ENCODE results near the gene KRT40.

KRT40 gene

GRCh38 chr17:40995116-40995515 lies 11.0 kb upstream of the KRT40 start:
- FAIRE-seq: no peak
- no peak for DNase-seq (ENCODE audit: insufficient read length)
- TF ChIP-seq TAF1 (IDR thresholded peaks at IDR 0.05; ENCODE audit: borderline replicate concordance, low read depth, low read length) (no peak), POLR2AphosphoS5 (IDR thresholded peaks at IDR 0.05; ENCODE audit: low read depth, low read length) (no peak), POLR2A (IDR thresholded peaks at IDR 0.05; ENCODE audit: low read depth, low read length) (no peak)

DNA sequence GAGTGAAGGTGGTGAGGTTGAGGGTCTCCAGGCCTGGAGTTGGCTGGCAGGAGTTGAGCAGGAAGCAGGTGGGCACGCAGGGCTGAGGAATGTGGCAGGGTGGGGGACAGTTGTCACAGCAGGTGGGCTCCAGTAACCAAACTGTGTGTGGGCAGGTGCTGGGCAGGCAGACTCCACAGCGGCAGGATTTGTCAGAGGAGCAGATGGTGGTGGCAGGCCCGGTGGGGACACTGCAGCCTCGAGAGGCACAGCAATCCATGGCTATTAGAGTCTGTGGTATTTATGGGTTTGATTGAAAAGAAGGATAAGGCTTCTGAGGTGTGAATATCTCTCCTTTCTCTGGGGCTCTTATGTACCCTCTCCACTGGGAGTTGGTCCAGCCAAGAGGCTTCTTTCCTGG lies 9.7 kb upstream of the KRT40 start, which contains the start of gene KRTAP3-3:
KRTAP3-3 (minus strand) TSS at position 326 of the 400 bp plus-strand sequence; CDS start at position 259, 67 bp downstream.
- DNase-seq (ENCODE audit: insufficient read length) (no peak), FAIRE-seq (no peak)
- TF ChIP-seq TAF1 (IDR thresholded peaks at IDR 0.05; ENCODE audit: borderline replicate concordance, low read depth, low read length): no peak
- TF ChIP-seq POLR2A (IDR thresholded peaks at IDR 0.05; ENCODE audit: low read depth, low read length): no peak
- no peak for TF ChIP-seq POLR2AphosphoS5 (IDR thresholded peaks at IDR 0.05; ENCODE audit: low read depth, low read length)

DNA sequence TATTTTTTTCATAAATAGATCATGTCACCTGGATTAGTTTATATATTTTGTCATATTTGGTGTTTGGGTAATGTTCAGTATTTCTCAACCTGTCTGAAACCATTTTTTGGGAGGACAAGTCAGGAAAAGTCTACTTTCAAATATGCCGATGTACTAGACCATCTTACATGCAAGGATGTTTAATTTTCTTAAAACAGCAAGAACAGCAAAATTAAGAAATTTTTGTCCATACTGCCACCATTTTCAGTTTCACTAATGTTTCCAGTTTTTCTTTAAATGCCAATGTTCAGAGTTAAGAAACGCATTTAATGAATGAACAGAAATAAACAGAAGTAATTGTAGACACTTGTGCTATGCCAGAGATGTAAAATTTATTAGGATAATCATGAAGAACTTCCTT lies 9.0 kb upstream of the KRT40 start:
- DNase-seq (ENCODE audit: insufficient read length) (no peak), FAIRE-seq (no peak)
- TF ChIP-seq POLR2AphosphoS5 (IDR thresholded peaks at IDR 0.05; ENCODE audit: low read depth, low read length) (no peak), TAF1 (IDR thresholded peaks at IDR 0.05; ENCODE audit: borderline replicate concordance, low read depth, low read length) (no peak), POLR2A (IDR thresholded peaks at IDR 0.05; ENCODE audit: low read depth, low read length) (no peak)

- FAIRE-seq: no peak
- DNase-seq (ENCODE audit: insufficient read length): no peak
- TF ChIP-seq POLR2AphosphoS5 (IDR thresholded peaks at IDR 0.05; ENCODE audit: low read depth, low read length) (no peak), POLR2A (IDR thresholded peaks at IDR 0.05; ENCODE audit: low read depth, low read length) (no peak), TAF1 (IDR thresholded peaks at IDR 0.05; ENCODE audit: borderline replicate concordance, low read depth, low read length) (no peak)
These were observed 8.5 kb upstream of the KRT40 start for GRCh38 chr17:40992666-40993065.

DNA sequence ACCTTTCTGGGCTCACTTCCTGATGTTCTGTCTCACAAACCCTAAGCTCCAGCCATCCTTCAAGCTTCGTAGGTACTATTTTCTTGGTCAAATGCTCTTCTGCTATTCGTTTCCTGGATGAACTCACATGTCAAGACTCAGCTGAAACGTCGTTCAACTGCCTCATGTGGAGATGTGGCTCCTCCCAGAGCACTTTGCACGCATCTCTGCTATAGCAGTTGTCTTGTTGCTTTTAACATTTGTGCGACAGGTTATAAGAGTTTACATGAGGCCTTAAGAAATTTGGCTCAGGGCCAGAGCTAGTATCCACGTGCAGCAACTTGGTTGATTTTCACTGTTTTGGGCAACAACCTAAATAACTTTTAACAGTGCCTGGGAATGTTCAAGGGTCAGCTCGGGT lies 2.8 kb upstream of the KRT40 start:
- FAIRE-seq: no peak
- no peak for TF ChIP-seq TAF1 (IDR thresholded peaks at IDR 0.05; ENCODE audit: borderline replicate concordance, low read depth, low read length)
- no peak for TF ChIP-seq POLR2AphosphoS5 (IDR thresholded peaks at IDR 0.05; ENCODE audit: low read depth, low read length)
- no peak for TF ChIP-seq POLR2A (IDR thresholded peaks at IDR 0.05; ENCODE audit: low read depth, low read length)

DNA sequence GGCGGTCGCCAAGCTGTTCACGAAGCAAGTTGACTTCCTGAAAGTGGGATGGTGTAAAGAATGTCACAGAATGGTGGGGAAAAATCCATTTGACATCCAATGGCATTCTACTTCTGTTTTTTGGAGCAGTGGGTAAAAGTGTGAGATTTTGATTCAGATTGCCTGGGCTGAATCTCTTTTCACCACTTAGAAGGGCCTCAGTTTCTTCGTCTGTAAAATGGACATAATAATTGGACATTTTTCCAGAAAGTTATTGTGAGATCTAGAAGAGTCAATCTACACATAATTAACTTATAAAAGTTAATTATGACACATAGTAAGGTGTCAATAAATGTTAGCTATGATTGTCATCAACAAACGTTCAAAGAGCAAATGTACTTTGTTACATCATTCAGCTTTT lies 3.0 kb downstream of the KRT40 start:
- DNase-seq (ENCODE audit: insufficient read length) (no peak), FAIRE-seq (no peak)
- no peak for TF ChIP-seq TAF1 (IDR thresholded peaks at IDR 0.05; ENCODE audit: borderline replicate concordance, low read depth, low read length)
- no peak for TF ChIP-seq POLR2AphosphoS5 (IDR thresholded peaks at IDR 0.05; ENCODE audit: low read depth, low read length)
- no peak for TF ChIP-seq POLR2A (IDR thresholded peaks at IDR 0.05; ENCODE audit: low read depth, low read length)

More for the DNA sequence above, 2.8 kb upstream of the KRT40 start:
- DNase-seq (ENCODE audit: insufficient read length): no peak

DNA sequence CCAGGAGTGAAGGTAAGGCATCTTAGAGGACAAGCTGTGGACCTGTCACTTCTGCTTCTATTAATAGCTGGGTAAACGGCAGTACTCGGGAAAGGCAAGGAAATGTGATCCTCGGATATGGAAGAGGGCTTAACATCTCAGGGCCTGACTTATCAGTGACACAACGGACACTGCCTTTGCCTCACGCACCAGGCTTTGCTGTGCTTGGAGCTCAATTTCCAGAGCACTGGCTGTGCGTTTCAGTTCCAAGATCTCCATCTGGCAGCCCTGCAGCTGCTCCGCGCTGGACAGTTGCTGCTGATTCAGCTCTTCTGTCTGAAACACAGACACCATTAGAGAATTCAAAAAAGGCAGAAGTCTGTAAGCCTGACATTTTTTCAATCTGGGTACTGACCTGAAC lies 3.5 kb downstream of the KRT40 start:
- DNase-seq (ENCODE audit: insufficient read length) (no peak), FAIRE-seq (no peak)
- no peak for TF ChIP-seq POLR2A (IDR thresholded peaks at IDR 0.05; ENCODE audit: low read depth, low read length)
- TF ChIP-seq POLR2AphosphoS5 (IDR thresholded peaks at IDR 0.05; ENCODE audit: low read depth, low read length): no peak
- no peak for TF ChIP-seq TAF1 (IDR thresholded peaks at IDR 0.05; ENCODE audit: borderline replicate concordance, low read depth, low read length)

DNA sequence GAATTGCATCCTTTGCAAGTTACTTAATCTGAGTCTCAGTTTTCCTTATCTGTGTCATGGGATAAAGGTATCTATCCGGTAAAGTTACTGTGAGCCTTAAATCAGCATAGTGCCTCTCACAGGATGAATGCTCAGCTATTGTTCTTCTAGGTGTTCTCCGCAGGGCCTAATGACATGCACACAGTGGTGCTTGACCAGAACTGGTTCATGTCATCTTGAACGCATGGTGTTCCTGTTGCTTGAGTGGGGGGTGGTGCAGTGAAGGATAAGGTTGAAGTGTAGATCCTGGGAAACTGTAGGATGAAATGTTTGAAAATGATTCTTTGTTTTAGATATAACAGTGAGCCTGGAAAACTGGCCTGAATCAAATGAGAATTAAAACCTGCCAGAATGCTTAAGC lies 4.0 kb downstream of the KRT40 start:
- FAIRE-seq (no peak), DNase-seq (ENCODE audit: insufficient read length) (no peak)
- no peak for TF ChIP-seq TAF1 (IDR thresholded peaks at IDR 0.05; ENCODE audit: borderline replicate concordance, low read depth, low read length)
- no peak for TF ChIP-seq POLR2A (IDR thresholded peaks at IDR 0.05; ENCODE audit: low read depth, low read length)
- TF ChIP-seq POLR2AphosphoS5 (IDR thresholded peaks at IDR 0.05; ENCODE audit: low read depth, low read length): no peak

DNA sequence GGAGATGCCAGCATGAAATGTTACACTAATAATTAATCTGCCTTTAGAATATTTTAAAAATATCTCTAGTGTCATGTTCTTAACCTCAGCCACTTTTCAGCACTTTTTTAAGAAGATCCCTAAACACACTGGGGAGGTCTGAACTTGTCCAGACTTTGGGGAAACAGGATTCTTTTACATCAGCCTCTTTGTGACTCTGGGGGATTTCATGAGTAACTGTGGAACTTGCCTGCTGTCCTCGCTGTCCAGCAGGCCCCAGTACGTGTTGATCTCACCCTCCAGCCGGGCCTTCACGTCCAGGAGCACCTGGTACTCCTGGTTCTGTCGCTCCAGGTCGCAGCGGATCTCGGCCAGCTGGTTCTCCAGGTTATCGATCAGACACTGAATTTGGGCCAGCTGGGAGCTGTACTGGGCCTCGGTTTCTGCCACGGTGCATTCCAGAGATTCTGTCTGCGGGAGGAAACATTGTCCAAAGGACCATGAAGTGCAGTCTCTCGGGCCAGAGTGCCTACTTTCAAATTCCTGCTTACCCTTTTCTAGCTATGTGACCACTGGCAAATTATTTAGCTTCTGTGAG lies 5.5 kb downstream of the KRT40 start:
- TF ChIP-seq POLR2AphosphoS5 (IDR thresholded peaks at IDR 0.05; ENCODE audit: low read depth, low read length): no peak
- no peak for TF ChIP-seq TAF1 (IDR thresholded peaks at IDR 0.05; ENCODE audit: borderline replicate concordance, low read depth, low read length)
- no peak for TF ChIP-seq POLR2A (IDR thresholded peaks at IDR 0.05; ENCODE audit: low read depth, low read length)
- DNase-seq (ENCODE audit: insufficient read length): no peak
- FAIRE-seq: no peak

GRCh38 chr17:40975516-40975915 lies 8.6 kb downstream of the KRT40 start:
- no peak for TF ChIP-seq POLR2AphosphoS5 (IDR thresholded peaks at IDR 0.05; ENCODE audit: low read depth, low read length)
- TF ChIP-seq TAF1 (IDR thresholded peaks at IDR 0.05; ENCODE audit: borderline replicate concordance, low read depth, low read length): no peak
- no peak for TF ChIP-seq POLR2A (IDR thresholded peaks at IDR 0.05; ENCODE audit: low read depth, low read length)
- FAIRE-seq: no peak
- DNase-seq (ENCODE audit: insufficient read length): no peak

GRCh38 chr17:40974366-40974765 lies 9.8 kb downstream of the KRT40 start:
- FAIRE-seq (no peak), DNase-seq (ENCODE audit: insufficient read length) (no peak)
- TF ChIP-seq POLR2AphosphoS5 (IDR thresholded peaks at IDR 0.05; ENCODE audit: low read depth, low read length) (no peak), POLR2A (IDR thresholded peaks at IDR 0.05; ENCODE audit: low read depth, low read length) (no peak), TAF1 (IDR thresholded peaks at IDR 0.05; ENCODE audit: borderline replicate concordance, low read depth, low read length) (no peak)

- DNase-seq (ENCODE audit: insufficient read length) (no peak), FAIRE-seq (no peak)
- TF ChIP-seq POLR2A (IDR thresholded peaks at IDR 0.05; ENCODE audit: low read depth, low read length) (no peak), TAF1 (IDR thresholded peaks at IDR 0.05; ENCODE audit: borderline replicate concordance, low read depth, low read length) (no peak), POLR2AphosphoS5 (IDR thresholded peaks at IDR 0.05; ENCODE audit: low read depth, low read length) (no peak)
These were observed 16.5 kb downstream of the KRT40 start for GRCh38 chr17:40967582-40967981.
